HFF-Myc (cell line): Measurements from ENCODE around the gene SLC6A7.
A peak's percentile ranks its signal among the peaks of the same experiment; 100 is the strongest.

Experiments
- DNase-seq: peaks from one replicate; pipeline ENCODE4 v3.0.0-alpha.2; 2011; ENCODE audit warnings: low read depth; ENCODE audit errors: extremely low read depth
- H3K4me3 ChIP-seq: replicated peaks from 2 replicates; pipeline ENCODE4 v1.5.1; 2011; ENCODE audit warnings: low read depth, mild to moderate bottlenecking, control low read depth, low read length
- CTCF ChIP-seq: IDR thresholded peaks from 2 replicates; pipeline ENCODE4 v1.5.1; 2012; ENCODE audit warnings: mild to moderate bottlenecking, low read depth, low read length, control low read depth; ENCODE audit errors: missing control alignments

The SLC6A7 gene

GRCh38 chr5:150255659-150256409, 66.0 kb downstream of the SLC6A7 start:
- TF ChIP-seq CTCF = no peak
- DNase-seq = no peak
- no peak overlapping the region for H3K4me3 ChIP-seq

- no peak for DNase-seq
Measured at GRCh38 chr5:150256410-150257064, 66.7 kb downstream of the SLC6A7 start.

GRCh38 chr5:150257424-150257823, 67.6 kb downstream of the SLC6A7 start:
- no peak for TF ChIP-seq CTCF
- DNase-seq = no peak
- no peak overlapping the region for H3K4me3 ChIP-seq

More at GRCh38 chr5:150256410-150257064, 66.7 kb downstream of the SLC6A7 start:
- TF ChIP-seq CTCF = peak; percentile 33
- H3K4me3 ChIP-seq = no peak overlapping the region

- DNase-seq = no peak
Measured at GRCh38 chr5:150258130-150258529, 68.3 kb downstream of the SLC6A7 start.

More at GRCh38 chr5:150258130-150258529, 68.3 kb downstream of the SLC6A7 start:
- TF ChIP-seq CTCF = no peak
- H3K4me3 ChIP-seq = no peak overlapping the region
